ENCODE data around the gene COL23A1. TPM values are rescaled to one million over a fixed set of nuclear protein-coding genes. Genes with fewer than 3 reads are reported as not detected.
"Not testable (repeated sequence)": the region's sequence is repeated elsewhere in the genome, so short reads cannot be mapped to it uniquely, and the experiment has no call there.

COL23A1 gene
- total RNA-seq, 1 experiment from 2014 or later: 5.7 TPM

DNA sequence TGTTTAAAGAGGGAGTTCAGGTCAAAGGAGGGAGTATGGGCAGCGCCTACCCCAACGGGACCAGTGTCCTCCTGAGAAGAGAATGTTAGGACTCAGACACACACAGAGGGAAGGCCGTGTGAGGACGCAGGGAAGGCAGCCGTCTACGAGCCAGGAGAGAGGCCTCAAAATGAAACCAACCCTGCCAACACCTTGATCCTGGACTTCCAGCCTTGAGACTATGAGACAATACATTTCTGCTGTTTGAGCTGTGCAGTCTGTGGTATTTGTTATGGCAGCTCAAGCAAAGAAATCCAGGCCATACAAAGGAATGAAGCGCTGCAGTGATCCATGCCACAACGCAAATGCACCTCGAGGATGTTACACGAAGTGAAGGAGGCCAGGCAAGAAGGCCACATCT is 97.9 kb downstream of the COL23A1 start:
- Histone ChIP-seq H3K27me3 (ENCODE audit: low read length) (no peaks in the 10 kb centered on the region), H3K4me3 (ENCODE audit: low read length) (no peak overlapping the region), H3K4me2 (ENCODE audit: low read depth, low read length, poor library complexity, severe bottlenecking) (no peak overlapping the region), H2AFZ (ENCODE audit: low read length) (no peak overlapping the region), H3K79me2 (ENCODE audit: low read length) (no peaks in the 10 kb centered on the region), H3K27ac (ENCODE audit: low read length) (no peak overlapping the region), H3K9me3 (ENCODE audit: low read length) (no peaks in the 10 kb centered on the region), H3K9me2 (replicated peaks; ENCODE audit: insufficient read depth, low read length) (no peaks in the 10 kb centered on the region), H3K9ac (ENCODE audit: low read length) (no peak overlapping the region), H4K20me1 (ENCODE audit: insufficient read depth, low read depth, low read length) (no peaks in the 10 kb centered on the region), H3K4me1 (ENCODE audit: low read length) (no peaks in the 10 kb centered on the region; the same call in 1 of the 2 replicates), H3K36me3 (ENCODE audit: insufficient read depth, low read length) (no peaks in the 10 kb centered on the region)
- DNase-seq: no peak

DNA sequence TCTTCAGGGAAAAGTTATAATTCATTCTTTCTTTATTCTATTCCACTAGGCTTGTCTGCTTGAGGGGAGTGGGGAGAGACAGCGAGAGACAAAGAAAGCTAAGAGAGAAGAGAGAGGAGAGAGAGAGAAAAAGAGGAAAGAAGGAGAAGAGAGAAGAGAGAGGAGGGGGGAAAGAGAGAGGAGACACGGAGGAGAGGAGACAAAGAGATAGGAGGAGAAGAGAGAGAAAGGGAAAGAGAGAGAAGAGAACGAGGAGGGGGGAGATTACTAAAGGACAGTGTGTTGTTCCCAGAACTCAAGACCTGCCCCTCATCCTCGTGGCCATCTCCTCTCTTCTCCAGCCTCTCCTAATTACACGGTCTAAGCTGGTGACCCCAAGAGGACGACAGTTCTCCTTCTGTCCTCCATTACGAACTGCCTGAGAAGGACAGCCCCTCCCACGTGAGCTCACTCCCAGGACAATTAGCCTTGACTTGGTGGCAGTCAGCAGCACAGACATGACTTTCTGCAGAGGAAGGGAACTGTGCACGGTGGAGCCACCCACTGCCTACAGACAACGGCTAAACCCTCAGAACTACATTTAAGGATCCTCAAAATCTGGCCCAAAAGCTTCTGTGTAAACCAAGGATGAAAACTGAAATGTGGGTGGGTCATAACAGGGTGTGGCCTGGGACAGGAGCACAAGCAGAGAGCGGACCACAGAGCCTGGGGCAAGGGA is 99.1 kb downstream of the COL23A1 start:
- no peaks in the 10 kb centered on the region; the same call in 1 of the 2 replicates for H3K4me1 ChIP-seq (ENCODE audit: low read length)
- H3K79me2 ChIP-seq (ENCODE audit: low read length): no peaks in the 10 kb centered on the region
- H4K20me1 ChIP-seq (ENCODE audit: insufficient read depth, low read depth, low read length): no peaks in the 10 kb centered on the region
- no peaks in the 10 kb centered on the region for H3K36me3 ChIP-seq (ENCODE audit: insufficient read depth, low read length)
- H3K4me3 ChIP-seq (ENCODE audit: low read length): no peak overlapping the region
- no peak overlapping the region for H3K4me2 ChIP-seq (ENCODE audit: low read depth, low read length, poor library complexity, severe bottlenecking)
- H3K27ac ChIP-seq (ENCODE audit: low read length): no peak overlapping the region
- H2AFZ ChIP-seq (ENCODE audit: low read length): no peak overlapping the region
- no peaks in the 10 kb centered on the region for H3K27me3 ChIP-seq (ENCODE audit: low read length)
- DNase-seq: no peak
- H3K9me3 ChIP-seq (ENCODE audit: low read length): no peaks in the 10 kb centered on the region
- no peak overlapping the region for H3K9ac ChIP-seq (ENCODE audit: low read length)
- no peaks in the 10 kb centered on the region for H3K9me2 ChIP-seq (replicated peaks; ENCODE audit: insufficient read depth, low read length)

DNA sequence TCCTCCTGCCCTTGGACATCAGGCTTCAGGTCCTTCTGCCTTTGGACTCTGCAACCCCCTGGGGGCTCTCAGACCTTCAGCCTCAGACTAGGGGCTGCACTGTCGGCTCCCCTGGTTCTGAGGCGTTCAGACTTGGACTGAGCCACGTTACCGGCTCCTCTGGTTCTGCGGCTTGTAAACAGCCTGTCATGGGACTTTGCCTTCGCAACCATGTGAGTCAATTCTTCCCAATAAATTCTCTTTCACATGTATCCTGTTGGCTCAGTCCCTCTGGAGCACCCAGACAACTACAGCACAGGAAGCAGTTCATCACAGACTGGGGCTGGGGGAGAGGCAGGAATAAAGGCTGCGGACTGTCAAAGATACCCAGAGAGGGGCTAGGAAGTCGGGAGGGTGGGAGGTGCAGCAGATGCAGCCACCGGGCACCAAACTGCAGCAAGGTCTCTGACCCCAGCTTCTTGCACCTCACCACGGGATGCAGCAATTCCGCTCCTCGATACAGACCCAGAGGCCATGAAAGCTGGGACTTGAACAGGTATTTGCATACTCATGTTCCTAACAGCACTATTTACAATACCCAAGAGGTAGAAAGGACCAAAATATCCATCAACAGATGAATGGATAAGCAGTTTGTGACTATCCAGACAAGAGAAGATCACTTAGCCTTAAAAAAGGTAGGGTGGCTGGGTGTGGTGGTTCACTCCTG is 100.8 kb downstream of the COL23A1 start:
- H3K9me2 ChIP-seq (replicated peaks; ENCODE audit: insufficient read depth, low read length): no peaks in the 10 kb centered on the region
- no peak overlapping the region for H3K9ac ChIP-seq (ENCODE audit: low read length)
- no peaks in the 10 kb centered on the region for H4K20me1 ChIP-seq (ENCODE audit: insufficient read depth, low read depth, low read length)
- no peaks in the 10 kb centered on the region for H3K4me1 ChIP-seq (ENCODE audit: low read length)
- no peaks in the 10 kb centered on the region for H3K36me3 ChIP-seq (ENCODE audit: insufficient read depth, low read length)
- no peak overlapping the region for H2AFZ ChIP-seq (ENCODE audit: low read length)
- H3K9me3 ChIP-seq (ENCODE audit: low read length): no peaks in the 10 kb centered on the region
- no peak overlapping the region for H3K4me3 ChIP-seq (ENCODE audit: low read length)
- no peak overlapping the region for H3K4me2 ChIP-seq (ENCODE audit: low read depth, low read length, poor library complexity, severe bottlenecking)
- no peak overlapping the region for H3K27ac ChIP-seq (ENCODE audit: low read length)
- no peaks in the 10 kb centered on the region for H3K79me2 ChIP-seq (ENCODE audit: low read length)
- H3K27me3 ChIP-seq (ENCODE audit: low read length): no peaks in the 10 kb centered on the region
- no peak for DNase-seq

DNA sequence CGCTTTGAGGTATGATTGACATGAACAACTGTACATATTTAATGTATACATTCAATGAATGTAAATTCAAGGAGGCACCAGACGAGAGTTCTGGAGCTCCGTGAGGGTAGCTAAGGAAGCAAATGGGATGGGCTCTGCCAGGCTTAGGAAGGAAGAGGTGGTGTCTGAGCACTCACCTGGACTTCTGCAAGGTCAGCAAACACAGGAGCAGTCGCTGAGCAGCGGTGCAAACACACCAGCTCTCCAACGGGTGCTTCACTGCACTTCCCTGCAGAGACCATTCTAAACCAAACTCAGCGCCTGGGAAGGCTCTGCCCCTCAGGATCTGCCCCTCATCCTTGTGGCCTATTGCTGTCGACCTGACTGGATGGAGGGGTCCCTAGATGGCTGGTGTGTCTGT is 101.5 kb downstream of the COL23A1 start:
- Histone ChIP-seq H3K36me3 (ENCODE audit: insufficient read depth, low read length) (no peaks in the 10 kb centered on the region), H2AFZ (ENCODE audit: low read length) (no peak overlapping the region), H3K4me3 (ENCODE audit: low read length) (no peak overlapping the region), H3K9ac (ENCODE audit: low read length) (no peak overlapping the region), H3K79me2 (ENCODE audit: low read length) (no peaks in the 10 kb centered on the region), H4K20me1 (ENCODE audit: insufficient read depth, low read depth, low read length) (no peaks in the 10 kb centered on the region), H3K27ac (ENCODE audit: low read length) (no peak overlapping the region), H3K4me2 (ENCODE audit: low read depth, low read length, poor library complexity, severe bottlenecking) (no peak overlapping the region), H3K9me3 (ENCODE audit: low read length) (no peaks in the 10 kb centered on the region), H3K9me2 (replicated peaks; ENCODE audit: insufficient read depth, low read length) (no peaks in the 10 kb centered on the region), H3K27me3 (ENCODE audit: low read length) (no peaks in the 10 kb centered on the region), H3K4me1 (ENCODE audit: low read length) (no peaks in the 10 kb centered on the region)
- no peak for DNase-seq

DNA sequence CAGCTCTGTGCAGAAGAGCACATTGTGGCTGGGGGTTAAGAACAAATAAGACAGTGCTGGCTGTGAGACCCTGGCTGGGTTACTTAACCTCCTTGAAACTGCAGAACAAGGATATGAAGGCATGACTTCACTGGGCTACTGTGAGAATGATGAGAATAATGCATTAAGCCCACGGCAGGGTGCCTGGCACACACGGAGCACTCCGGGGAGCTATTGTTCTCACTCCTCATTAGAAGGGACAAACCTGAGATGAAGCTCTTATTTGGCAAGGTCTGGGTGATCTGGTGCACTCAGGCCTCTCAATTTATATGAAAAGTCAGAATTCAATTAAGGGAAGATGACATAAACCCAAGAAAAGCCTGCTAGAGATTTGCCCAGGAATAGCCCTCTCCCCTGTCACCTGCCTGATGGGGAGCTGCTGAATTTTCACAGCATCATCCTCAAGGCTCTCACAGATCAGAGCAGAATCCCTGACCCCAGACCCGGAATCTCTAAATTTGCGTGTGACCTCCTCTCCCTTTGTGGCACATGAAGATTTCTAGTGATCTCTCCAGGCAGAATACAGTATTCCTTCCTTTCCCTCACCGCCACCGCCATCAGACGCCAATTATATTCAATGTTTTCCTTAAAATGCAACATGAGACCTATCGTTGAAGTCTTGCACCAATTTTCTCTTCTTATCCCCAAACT is 102.1 kb downstream of the COL23A1 start:
- Histone ChIP-seq H3K9me2 (replicated peaks; ENCODE audit: insufficient read depth, low read length) (no peaks in the 10 kb centered on the region), H3K36me3 (ENCODE audit: insufficient read depth, low read length) (no peaks in the 10 kb centered on the region), H3K9ac (ENCODE audit: low read length) (no peak overlapping the region), H3K27ac (ENCODE audit: low read length) (no peak overlapping the region), H3K4me2 (ENCODE audit: low read depth, low read length, poor library complexity, severe bottlenecking) (no peak overlapping the region), H2AFZ (ENCODE audit: low read length) (no peak overlapping the region), H3K27me3 (ENCODE audit: low read length) (no peaks in the 10 kb centered on the region), H3K4me3 (ENCODE audit: low read length) (no peak overlapping the region), H3K4me1 (ENCODE audit: low read length) (no peaks in the 10 kb centered on the region), H3K79me2 (ENCODE audit: low read length) (no peaks in the 10 kb centered on the region), H4K20me1 (ENCODE audit: insufficient read depth, low read depth, low read length) (no peaks in the 10 kb centered on the region), H3K9me3 (ENCODE audit: low read length) (no peaks in the 10 kb centered on the region)
- no peak for DNase-seq

DNA sequence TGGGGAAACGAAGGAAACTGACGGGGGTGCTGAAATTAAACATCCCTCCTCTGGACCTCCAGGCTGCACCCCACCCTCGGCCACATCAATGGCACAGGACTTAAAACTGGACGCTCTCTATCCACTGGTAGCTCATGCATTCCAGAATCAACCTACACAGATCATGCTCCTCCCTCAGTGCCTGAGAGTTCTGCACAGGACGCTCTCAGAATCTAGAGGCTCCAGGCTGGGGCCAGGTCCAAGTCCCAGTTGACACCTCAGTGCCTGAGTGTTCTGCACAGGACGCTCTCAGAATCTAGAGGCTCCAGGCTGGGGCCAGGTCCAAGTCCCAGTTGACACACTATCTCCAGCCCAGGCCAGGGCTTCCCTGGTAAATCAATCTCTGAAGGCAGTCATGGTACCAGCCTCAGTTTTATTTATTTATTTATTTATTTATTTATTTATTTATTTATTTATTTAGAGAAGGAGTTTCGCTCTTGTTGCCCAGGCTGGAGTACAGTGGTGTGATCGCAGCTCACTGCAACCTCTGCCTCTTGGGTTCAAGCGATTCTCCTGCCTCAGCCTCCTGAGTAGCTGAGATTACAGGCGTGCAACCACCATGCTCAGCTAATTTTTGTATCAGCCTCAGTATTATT is 103.2 kb downstream of the COL23A1 start:
- H2AFZ ChIP-seq (ENCODE audit: low read length); H3K9ac ChIP-seq (ENCODE audit: low read length); H4K20me1 ChIP-seq (ENCODE audit: insufficient read depth, low read depth, low read length); H3K4me1 ChIP-seq (ENCODE audit: low read length); H3K79me2 ChIP-seq (ENCODE audit: low read length); H3K36me3 ChIP-seq (ENCODE audit: insufficient read depth, low read length); H3K4me2 ChIP-seq (ENCODE audit: low read depth, low read length, poor library complexity, severe bottlenecking); H3K27ac ChIP-seq (ENCODE audit: low read length); H3K9me2 ChIP-seq (replicated peaks; ENCODE audit: insufficient read depth, low read length); H3K9me3 ChIP-seq (ENCODE audit: low read length); H3K4me3 ChIP-seq (ENCODE audit: low read length); H3K27me3 ChIP-seq (ENCODE audit: low read length); DNase-seq: not testable (repeated sequence)

DNA sequence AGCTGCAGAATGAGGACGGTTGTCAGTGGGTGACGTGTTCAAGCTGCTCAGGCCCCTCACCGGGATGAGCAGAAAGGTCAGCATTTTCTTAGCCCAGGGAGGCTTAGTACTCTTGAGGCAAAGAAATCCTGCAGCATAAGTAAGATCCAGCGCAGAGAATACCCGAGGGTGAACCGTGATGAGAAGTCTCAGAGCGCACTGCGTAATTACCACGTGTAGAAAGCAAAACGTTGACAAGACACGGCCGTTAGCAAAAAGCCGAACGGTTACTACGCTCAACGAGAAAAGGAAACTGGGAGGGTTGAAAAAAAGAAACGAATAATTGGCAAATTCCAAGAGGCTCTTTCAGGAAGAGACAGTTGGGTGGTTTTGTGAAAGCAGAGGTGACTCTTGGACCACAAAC is 104.0 kb downstream of the COL23A1 start:
- H3K27ac ChIP-seq (ENCODE audit: low read length): no peak overlapping the region
- H3K9ac ChIP-seq (ENCODE audit: low read length): no peak overlapping the region
- H3K9me3 ChIP-seq (ENCODE audit: low read length): no peaks in the 10 kb centered on the region
- no peak for DNase-seq
- H3K27me3 ChIP-seq (ENCODE audit: low read length): no peaks in the 10 kb centered on the region
- H3K9me2 ChIP-seq (replicated peaks; ENCODE audit: insufficient read depth, low read length): no peaks in the 10 kb centered on the region
- H2AFZ ChIP-seq (ENCODE audit: low read length): no peak overlapping the region
- H3K79me2 ChIP-seq (ENCODE audit: low read length): no peaks in the 10 kb centered on the region
- H3K4me1 ChIP-seq (ENCODE audit: low read length): no peaks in the 10 kb centered on the region
- H3K4me2 ChIP-seq (ENCODE audit: low read depth, low read length, poor library complexity, severe bottlenecking): no peak overlapping the region
- no peak overlapping the region for H3K4me3 ChIP-seq (ENCODE audit: low read length)
- H3K36me3 ChIP-seq (ENCODE audit: insufficient read depth, low read length): no peaks in the 10 kb centered on the region
- H4K20me1 ChIP-seq (ENCODE audit: insufficient read depth, low read depth, low read length): no peaks in the 10 kb centered on the region

DNA sequence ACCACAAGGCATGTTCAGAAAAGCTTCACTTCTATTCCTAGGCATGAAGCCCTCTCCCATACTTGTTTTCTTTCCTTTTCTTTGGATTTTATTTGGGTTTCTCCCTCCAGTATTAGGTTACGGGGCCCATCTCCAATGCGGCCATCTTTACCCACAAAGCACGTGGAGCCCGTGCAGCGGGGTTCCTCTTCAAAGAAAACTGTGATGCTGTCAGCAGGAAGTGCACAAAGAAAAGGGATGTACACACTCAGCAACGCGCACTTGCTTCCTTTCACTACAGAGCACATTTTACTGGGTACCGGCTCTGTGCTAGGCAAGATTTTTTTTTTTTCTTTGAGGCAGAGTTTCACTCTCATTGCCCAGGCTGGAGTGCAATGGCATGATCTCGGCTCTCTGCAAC is 106.6 kb downstream of the COL23A1 start:
- Histone ChIP-seq H3K79me2 (ENCODE audit: low read length) (no peaks in the 10 kb centered on the region), H3K27ac (ENCODE audit: low read length) (no peak overlapping the region), H3K27me3 (ENCODE audit: low read length) (no peaks in the 10 kb centered on the region), H3K9ac (ENCODE audit: low read length) (no peak overlapping the region), H4K20me1 (ENCODE audit: insufficient read depth, low read depth, low read length) (no peaks in the 10 kb centered on the region), H3K4me1 (ENCODE audit: low read length) (no peaks in the 10 kb centered on the region), H3K36me3 (ENCODE audit: insufficient read depth, low read length) (no peaks in the 10 kb centered on the region), H3K9me2 (replicated peaks; ENCODE audit: insufficient read depth, low read length) (no peaks in the 10 kb centered on the region), H3K9me3 (ENCODE audit: low read length) (no peaks in the 10 kb centered on the region), H3K4me3 (ENCODE audit: low read length) (no peak overlapping the region), H2AFZ (ENCODE audit: low read length) (no peak overlapping the region), H3K4me2 (ENCODE audit: low read depth, low read length, poor library complexity, severe bottlenecking) (no peak overlapping the region)
- no peak for DNase-seq
